ENCODE results near the gene FRK. TPM values are rescaled to one million over a fixed set of nuclear protein-coding genes. Genes with fewer than 3 reads are reported as not detected.
"Not testable (repeated sequence)": the region's sequence is repeated elsewhere in the genome, so short reads cannot be mapped to it uniquely, and the experiment has no call there.

FRK gene
- total RNA-seq, 1 donor from 2014 or later, result 7.4 TPM

GRCh38 chr6:115969207-115969929, 91.3 kb downstream of the FRK start:
- intact Hi-C loops (cut with DNase I), result no loop called here
- ATAC-seq (no peak), DNase-seq (no peak)
- Histone ChIP-seq H3K27me3 (ENCODE audit: low read depth) (no peaks in the 10 kb centered on the region), H3K36me3 (no peaks in the 10 kb centered on the region), H3K4me1 (peaks cover 7% of the 10 kb centered on the region), H3K4me3 (no peak overlapping the region), H3K9me3 (no peaks in the 10 kb centered on the region), H3K27ac (no peak overlapping the region)
- TF ChIP-seq CTCF (IDR thresholded peaks at IDR 0.05), result no peak

- H3K9me3 ChIP-seq; H3K4me3 ChIP-seq; H3K4me1 ChIP-seq; H3K36me3 ChIP-seq; intact Hi-C loops (cut with DNase I); H3K27me3 ChIP-seq (ENCODE audit: low read depth); ATAC-seq; DNase-seq; H3K27ac ChIP-seq: not testable (repeated sequence)
Measured at GRCh38 chr6:115960286-115960685, 100.4 kb downstream of the FRK start.

- no peaks in the 10 kb centered on the region for H3K4me1 ChIP-seq
- H3K9me3 ChIP-seq, result no peaks in the 10 kb centered on the region
- ATAC-seq (no peak), DNase-seq (no peak)
- no peak overlapping the region for H3K27ac ChIP-seq
- no peak for TF ChIP-seq CTCF (IDR thresholded peaks at IDR 0.05)
- H3K27me3 ChIP-seq (ENCODE audit: low read depth), result no peaks in the 10 kb centered on the region
- H3K4me3 ChIP-seq, result no peak overlapping the region
- intact Hi-C loops (cut with DNase I), result no loop called here
- no peaks in the 10 kb centered on the region for H3K36me3 ChIP-seq
Measured at GRCh38 chr6:115958958-115959357, 101.7 kb downstream of the FRK start.

GRCh38 chr6:115954740-115955139, 106.0 kb downstream of the FRK start:
- intact Hi-C loops (cut with DNase I), result no loop called here
- DNase-seq (no peak), ATAC-seq (no peak)
- no peak for TF ChIP-seq CTCF (IDR thresholded peaks at IDR 0.05)
- H3K36me3 ChIP-seq, result no peaks in the 10 kb centered on the region
- H3K27ac ChIP-seq, result no peak overlapping the region
- H3K4me3 ChIP-seq, result no peak overlapping the region
- no peaks in the 10 kb centered on the region for H3K9me3 ChIP-seq
- no peaks in the 10 kb centered on the region for H3K4me1 ChIP-seq
- H3K27me3 ChIP-seq (ENCODE audit: low read depth), result no peaks in the 10 kb centered on the region

- no peaks in the 10 kb centered on the region for H3K27me3 ChIP-seq (ENCODE audit: low read depth)
- no peak overlapping the region for H3K4me3 ChIP-seq
- H3K9me3 ChIP-seq, result no peaks in the 10 kb centered on the region
- DNase-seq (no peak), ATAC-seq (no peak)
- H3K4me1 ChIP-seq, result no peaks in the 10 kb centered on the region
- H3K27ac ChIP-seq, result no peak overlapping the region
- H3K36me3 ChIP-seq, result peaks cover 2% of the 10 kb centered on the region
- intact Hi-C loops (cut with DNase I), result no loop called here
- TF ChIP-seq CTCF (IDR thresholded peaks at IDR 0.05), result no peak
Measured at GRCh38 chr6:115948751-115949150, 111.9 kb downstream of the FRK start.

- Histone ChIP-seq H3K9me3 (no peaks in the 10 kb centered on the region), H3K27me3 (ENCODE audit: low read depth) (no peaks in the 10 kb centered on the region), H3K4me1 (no peaks in the 10 kb centered on the region), H3K27ac (no peak overlapping the region), H3K4me3 (no peak overlapping the region), H3K36me3 (peaks cover 5% of the 10 kb centered on the region)
- no peak for TF ChIP-seq CTCF (IDR thresholded peaks at IDR 0.05)
- ATAC-seq (no peak), DNase-seq (no peak)
- intact Hi-C loops (cut with DNase I), result no loop called here
Measured at GRCh38 chr6:115947966-115948541, 112.6 kb downstream of the FRK start.
